ENCODE data around the gene PLOD2. TPM values are rescaled to one million over a fixed set of nuclear protein-coding genes. Genes with fewer than 3 reads are reported as not detected.

The PLOD2 gene
- total and polyA plus RNA-seq, 12 donors = 12.5 to 44.6 (median 16.8) TPM

GRCh38 chr3:146138902-146139301, 22.1 kb downstream of the PLOD2 start:
- no peak for TF ChIP-seq CTCF (IDR thresholded peaks at IDR 0.05)
- H3K9me3 ChIP-seq = no peaks in the 10 kb centered on the region
- H3K36me3 ChIP-seq = no peaks in the 10 kb centered on the region
- WGBS, 2 donors = 70 to 72% methylated on average over 2 of the region's 2 CpGs
- DNase-seq = no peak
- intact Hi-C loops (cut with DNase I) = no loop called here
- ATAC-seq = peak in 2 of 8 donors; percentile 32 to 55
- H3K27ac ChIP-seq = peak overlapping the region in 1 of 10 donors; percentile 28
- H3K4me1 ChIP-seq = peaks cover 0 to 68% (median 38%) of the 10 kb centered on the region in 9 donors
- no peaks in the 10 kb centered on the region for H3K27me3 ChIP-seq
- H3K4me3 ChIP-seq = no peak overlapping the region

- intact Hi-C loops (cut with DNase I) = no loop called here
- Histone ChIP-seq H3K27ac (no peak overlapping the region), H3K27me3 (no peaks in the 10 kb centered on the region), H3K36me3 (no peaks in the 10 kb centered on the region), H3K4me1 (peaks cover 0 to 59% (median 42%) of the 10 kb centered on the region in 9 donors), H3K4me3 (no peak overlapping the region), H3K9me3 (no peaks in the 10 kb centered on the region)
- DNase-seq = no peak
- 84 to 85% methylated on average over 3 of the region's 3 CpGs for WGBS, 2 donors
- no peak for TF ChIP-seq CTCF (IDR thresholded peaks at IDR 0.05)
- no peak for ATAC-seq
Measured at GRCh38 chr3:146136647-146137046, 24.3 kb downstream of the PLOD2 start.

GRCh38 chr3:146134348-146135117, 26.5 kb downstream of the PLOD2 start:
- H3K4me3 ChIP-seq = no peak overlapping the region
- no peak for TF ChIP-seq CTCF (IDR thresholded peaks at IDR 0.05)
- DNase-seq (no peak), ATAC-seq (no peak)
- WGBS, 2 donors = 60 to 61% methylated on average over 5 of the region's 5 CpGs
- no peaks in the 10 kb centered on the region for H3K9me3 ChIP-seq
- intact Hi-C loops (cut with DNase I) = no loop called here
- no peaks in the 10 kb centered on the region for H3K27me3 ChIP-seq
- H3K4me1 ChIP-seq = peaks cover 0 to 50% (median 37%) of the 10 kb centered on the region in 9 donors
- no peak overlapping the region for H3K27ac ChIP-seq
- no peaks in the 10 kb centered on the region for H3K36me3 ChIP-seq

GRCh38 chr3:146133441-146133840, 27.5 kb downstream of the PLOD2 start:
- no peak for TF ChIP-seq CTCF (IDR thresholded peaks at IDR 0.05)
- Histone ChIP-seq H3K9me3 (no peaks in the 10 kb centered on the region), H3K36me3 (no peaks in the 10 kb centered on the region), H3K4me1 (peaks cover 0 to 56% (median 33%) of the 10 kb centered on the region in 9 donors), H3K27ac (peak overlapping the region in 1 of 10 donors; percentile 16), H3K27me3 (no peaks in the 10 kb centered on the region), H3K4me3 (no peak overlapping the region)
- ATAC-seq (no peak), DNase-seq (no peak)
- WGBS, 2 donors = 80 to 88% methylated on average over 2 of the region's 2 CpGs
- intact Hi-C loops (cut with DNase I) = no loop called here
